ENCODE measurements around the gene FIGLA.

- TF ChIP-seq, protein P1, sequence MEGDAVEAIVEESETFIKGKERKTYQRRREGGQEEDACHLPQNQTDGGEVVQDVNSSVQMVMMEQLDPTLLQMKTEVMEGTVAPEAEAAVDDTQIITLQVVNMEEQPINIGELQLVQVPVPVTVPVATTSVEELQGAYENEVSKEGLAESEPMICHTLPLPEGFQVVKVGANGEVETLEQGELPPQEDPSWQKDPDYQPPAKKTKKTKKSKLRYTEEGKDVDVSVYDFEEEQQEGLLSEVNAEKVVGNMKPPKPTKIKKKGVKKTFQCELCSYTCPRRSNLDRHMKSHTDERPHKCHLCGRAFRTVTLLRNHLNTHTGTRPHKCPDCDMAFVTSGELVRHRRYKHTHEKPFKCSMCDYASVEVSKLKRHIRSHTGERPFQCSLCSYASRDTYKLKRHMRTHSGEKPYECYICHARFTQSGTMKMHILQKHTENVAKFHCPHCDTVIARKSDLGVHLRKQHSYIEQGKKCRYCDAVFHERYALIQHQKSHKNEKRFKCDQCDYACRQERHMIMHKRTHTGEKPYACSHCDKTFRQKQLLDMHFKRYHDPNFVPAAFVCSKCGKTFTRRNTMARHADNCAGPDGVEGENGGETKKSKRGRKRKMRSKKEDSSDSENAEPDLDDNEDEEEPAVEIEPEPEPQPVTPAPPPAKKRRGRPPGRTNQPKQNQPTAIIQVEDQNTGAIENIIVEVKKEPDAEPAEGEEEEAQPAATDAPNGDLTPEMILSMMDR (IDR thresholded peaks at IDR 0.05; ENCODE audit: low read depth, low read length): no peak
- TF ChIP-seq, protein P2, sequence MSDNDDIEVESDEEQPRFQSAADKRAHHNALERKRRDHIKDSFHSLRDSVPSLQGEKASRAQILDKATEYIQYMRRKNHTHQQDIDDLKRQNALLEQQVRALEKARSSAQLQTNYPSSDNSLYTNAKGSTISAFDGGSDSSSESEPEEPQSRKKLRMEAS (IDR thresholded peaks at IDR 0.05; ENCODE audit: low read depth, low read length): no peak
- TF ChIP-seq POLR2A (IDR thresholded peaks at IDR 0.05; ENCODE audit: extremely low read depth, insufficient read length): no peak
Measured at GRCh38 chr2:70816726-70817125, 26.3 kb upstream of the FIGLA start.
